ENCODE measurements around the gene PARD6G. TPM values are rescaled to one million over a fixed set of nuclear protein-coding genes. Genes with fewer than 3 reads are reported as not detected.

The PARD6G gene
- total and polyA plus RNA-seq, 2 of the 13 experiments (the other 11 are each of a cell fraction or from before 2014, with no cell fraction given), result 3.6 to 7.4 TPM

- TF ChIP-seq ZNF772 (CRISPR knock-in tag; IDR thresholded peaks at IDR 0.05), result no peak
- TF ChIP-seq HES4 (CRISPR knock-in tag; IDR thresholded peaks at IDR 0.05; ENCODE audit: borderline replicate concordance), result no peak
- no peak for TF ChIP-seq ZBTB7A (CRISPR knock-in tag; IDR thresholded peaks at IDR 0.05)
- TF ChIP-seq ZNF446 (CRISPR knock-in tag; IDR thresholded peaks at IDR 0.05), result no peak
- TF ChIP-seq ZNF792 (CRISPR knock-in tag; IDR thresholded peaks at IDR 0.05), result no peak
- TF ChIP-seq SKI (IDR thresholded peaks at IDR 0.05; ENCODE audit: partially characterized antibody), result no peak
- TF ChIP-seq, protein P1, sequence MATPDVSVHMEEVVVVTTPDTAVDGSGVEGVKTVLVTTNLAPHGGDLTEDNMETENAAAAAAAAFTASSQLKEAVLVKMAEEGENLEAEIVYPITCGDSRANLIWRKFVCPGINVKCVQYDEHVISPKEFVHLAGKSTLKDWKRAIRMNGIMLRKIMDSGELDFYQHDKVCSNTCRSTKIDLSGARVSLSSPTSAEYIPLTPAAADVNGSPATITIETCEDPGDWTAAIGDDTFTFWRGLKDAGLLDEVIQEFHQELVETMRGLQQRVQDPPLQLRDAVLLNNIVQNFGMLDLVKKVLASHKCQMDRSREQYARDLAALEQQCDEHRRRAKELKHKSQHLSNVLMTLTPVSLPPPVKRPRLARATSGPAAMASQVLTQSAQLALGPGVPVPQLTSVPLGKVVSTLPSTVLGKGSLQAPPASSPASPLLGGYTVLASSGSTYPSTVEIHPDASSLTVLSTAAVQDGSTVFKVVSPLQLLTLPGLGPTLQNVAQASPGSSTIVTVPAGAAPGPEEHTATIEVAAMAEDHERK (CRISPR knock-in tag; IDR thresholded peaks at IDR 0.05; ENCODE audit: low read depth), result no peak
- TF ChIP-seq, protein P2, sequence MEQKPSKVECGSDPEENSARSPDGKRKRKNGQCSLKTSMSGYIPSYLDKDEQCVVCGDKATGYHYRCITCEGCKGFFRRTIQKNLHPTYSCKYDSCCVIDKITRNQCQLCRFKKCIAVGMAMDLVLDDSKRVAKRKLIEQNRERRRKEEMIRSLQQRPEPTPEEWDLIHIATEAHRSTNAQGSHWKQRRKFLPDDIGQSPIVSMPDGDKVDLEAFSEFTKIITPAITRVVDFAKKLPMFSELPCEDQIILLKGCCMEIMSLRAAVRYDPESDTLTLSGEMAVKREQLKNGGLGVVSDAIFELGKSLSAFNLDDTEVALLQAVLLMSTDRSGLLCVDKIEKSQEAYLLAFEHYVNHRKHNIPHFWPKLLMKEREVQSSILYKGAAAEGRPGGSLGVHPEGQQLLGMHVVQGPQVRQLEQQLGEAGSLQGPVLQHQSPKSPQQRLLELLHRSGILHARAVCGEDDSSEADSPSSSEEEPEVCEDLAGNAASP (CRISPR knock-in tag; IDR thresholded peaks at IDR 0.05; ENCODE audit: borderline replicate concordance), result no peak
- no peak for TF ChIP-seq ATAD3A (CRISPR knock-in tag; IDR thresholded peaks at IDR 0.05)
- TF ChIP-seq, protein P3, sequence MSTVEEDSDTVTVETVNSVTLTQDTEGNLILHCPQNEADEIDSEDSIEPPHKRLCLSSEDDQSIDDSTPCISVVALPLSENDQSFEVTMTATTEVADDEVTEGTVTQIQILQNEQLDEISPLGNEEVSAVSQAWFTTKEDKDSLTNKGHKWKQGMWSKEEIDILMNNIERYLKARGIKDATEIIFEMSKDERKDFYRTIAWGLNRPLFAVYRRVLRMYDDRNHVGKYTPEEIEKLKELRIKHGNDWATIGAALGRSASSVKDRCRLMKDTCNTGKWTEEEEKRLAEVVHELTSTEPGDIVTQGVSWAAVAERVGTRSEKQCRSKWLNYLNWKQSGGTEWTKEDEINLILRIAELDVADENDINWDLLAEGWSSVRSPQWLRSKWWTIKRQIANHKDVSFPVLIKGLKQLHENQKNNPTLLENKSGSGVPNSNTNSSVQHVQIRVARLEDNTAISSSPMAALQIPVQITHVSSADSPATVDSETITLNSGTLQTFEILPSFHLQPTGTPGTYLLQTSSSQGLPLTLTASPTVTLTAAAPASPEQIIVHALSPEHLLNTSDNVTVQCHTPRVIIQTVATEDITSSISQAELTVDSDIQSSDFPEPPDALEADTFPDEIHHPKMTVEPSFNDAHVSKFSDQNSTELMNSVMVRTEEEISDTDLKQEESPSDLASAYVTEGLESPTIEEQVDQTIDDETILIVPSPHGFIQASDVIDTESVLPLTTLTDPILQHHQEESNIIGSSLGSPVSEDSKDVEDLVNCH (CRISPR knock-in tag; IDR thresholded peaks at IDR 0.05), result no peak
- TF ChIP-seq, protein P4, sequence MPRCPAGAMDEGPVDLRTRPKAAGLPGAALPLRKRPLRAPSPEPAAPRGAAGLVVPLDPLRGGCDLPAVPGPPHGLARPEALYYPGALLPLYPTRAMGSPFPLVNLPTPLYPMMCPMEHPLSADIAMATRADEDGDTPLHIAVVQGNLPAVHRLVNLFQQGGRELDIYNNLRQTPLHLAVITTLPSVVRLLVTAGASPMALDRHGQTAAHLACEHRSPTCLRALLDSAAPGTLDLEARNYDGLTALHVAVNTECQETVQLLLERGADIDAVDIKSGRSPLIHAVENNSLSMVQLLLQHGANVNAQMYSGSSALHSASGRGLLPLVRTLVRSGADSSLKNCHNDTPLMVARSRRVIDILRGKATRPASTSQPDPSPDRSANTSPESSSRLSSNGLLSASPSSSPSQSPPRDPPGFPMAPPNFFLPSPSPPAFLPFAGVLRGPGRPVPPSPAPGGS (CRISPR knock-in tag; IDR thresholded peaks at IDR 0.05), result no peak
- TF ChIP-seq BRD4 (CRISPR knock-in tag; IDR thresholded peaks at IDR 0.05), result no peak
- no peak for TF ChIP-seq ZNF326 (CRISPR knock-in tag; IDR thresholded peaks at IDR 0.05; ENCODE audit: borderline replicate concordance)
- TF ChIP-seq AKAP8 (CRISPR knock-in tag; IDR thresholded peaks at IDR 0.05), result no peak
- no peak for TF ChIP-seq ZNF510 (CRISPR knock-in tag; IDR thresholded peaks at IDR 0.05; ENCODE audit: low read depth)
- peaks cover 8% of the 10 kb centered on the region for H3K9me3 ChIP-seq (ENCODE audit: low read length)
- no peaks in the 10 kb centered on the region for H4K20me1 ChIP-seq (ENCODE audit: insufficient read depth, low read length)
- H3K36me3 ChIP-seq (replicated peaks in 1 of 2; ENCODE audit: control insufficient read depth in 1 of 2, insufficient read depth in 2 of 2, low read length in 2 of 2), result no peaks in the 10 kb centered on the region
- no peak overlapping the region for H3K4me2 ChIP-seq (ENCODE audit: low read depth, low read length)
- H3K79me2 ChIP-seq (ENCODE audit: insufficient read depth, low read length), result no peaks in the 10 kb centered on the region
- no peak for FAIRE-seq
- no peak overlapping the region for H3K4me3 ChIP-seq (replicated peaks in 1 of 3; ENCODE audit: insufficient read depth in 1 of 3, low read depth in 2 of 3, low read length in 3 of 3)
- in situ Hi-C loops (cut with HindIII; ENCODE audit: extremely low pct_ligation_motif_present, low pct_unique_long_range_greater_than_20kb), result no loop called here
- H3K27ac ChIP-seq (ENCODE audit: extremely low read length, insufficient read depth, low read length), result no peak overlapping the region
- no peak; the same call in 2 of the 3 replicates for ATAC-seq
- no peaks in the 10 kb centered on the region for H3K27me3 ChIP-seq (ENCODE audit: control insufficient read depth in 1 of 2, insufficient read depth in 2 of 2, low read length in 2 of 2)
- no peak overlapping the region for H2AFZ ChIP-seq (ENCODE audit: low read length)
- 86% methylated on average over 6 of the region's 6 CpGs for WGBS (ENCODE audit: low lambda C conversion rate)
- no TSS peak for BruUV-seq (replicated peaks)
- POLR2A ChIA-PET, result no interaction called here
- intact Hi-C loops (cut with micrococcal nuclease; ENCODE audit: unreplicated experiment), result no loop called here
- no peak overlapping the region for H3K9ac ChIP-seq (ENCODE audit: insufficient read depth, low read depth, low read length)
- H3K4me1 ChIP-seq (ENCODE audit: insufficient read depth, low read length), result no peaks in the 10 kb centered on the region
- CTCF ChIA-PET (ENCODE audit: low intra/inter-chr PET ratio, low total read pairs), result no interaction called here
- no peak for DNase-seq (ENCODE audit: low spot score)
Measured at GRCh38 chr18:80166725-80167124, 80.6 kb downstream of the PARD6G start.

Measured in HepG2 (cell line).